ENCODE measurements around the gene ST8SIA3.

GRCh38 chr18:57353137-57353939, 981 bp downstream of the ST8SIA3 start:
- TF ChIP-seq CTCF (IDR thresholded peaks at IDR 0.05) (no peak), POLR2A (IDR thresholded peaks at IDR 0.05) (no peak)

Data from heart left ventricle (tissue), 13 donors.